Stimulated activated CD8-positive, alpha-beta memory T cell treated with anti-CD3 and anti-CD28 coated beads, Interleukin-12 subunit alpha, Interleukin-12 subunit beta, amount 100 ng/mL, for 1 hour (primary cell): ENCODE measurements around the gene PHKB.

Experiments used
- DNase-seq: peaks from one replicate; pipeline ENCODE4 v3.0.0-alpha.2; 2020; ENCODE audit warnings: low read depth

Gene PHKB

DNA sequence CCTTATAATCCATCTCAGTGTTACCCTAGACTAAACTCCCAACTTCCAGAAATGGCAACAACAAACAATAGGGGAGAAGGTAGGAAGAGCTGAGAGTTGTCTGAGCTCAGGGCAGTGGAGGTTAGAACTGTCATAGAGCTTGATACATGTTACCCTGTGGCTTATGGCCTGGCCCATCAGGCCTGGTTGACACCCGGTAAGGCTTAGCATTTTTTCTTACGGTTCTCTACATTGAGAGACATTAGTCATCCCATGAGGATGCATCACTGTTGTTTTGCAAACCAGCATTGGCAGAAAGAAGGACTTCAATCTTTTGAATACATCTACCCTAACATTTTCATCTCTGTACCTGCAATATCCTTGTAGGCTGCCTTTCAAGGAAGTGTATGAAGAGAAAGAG is 226.6 kb downstream of the PHKB start:
- no peak for DNase-seq

DNA sequence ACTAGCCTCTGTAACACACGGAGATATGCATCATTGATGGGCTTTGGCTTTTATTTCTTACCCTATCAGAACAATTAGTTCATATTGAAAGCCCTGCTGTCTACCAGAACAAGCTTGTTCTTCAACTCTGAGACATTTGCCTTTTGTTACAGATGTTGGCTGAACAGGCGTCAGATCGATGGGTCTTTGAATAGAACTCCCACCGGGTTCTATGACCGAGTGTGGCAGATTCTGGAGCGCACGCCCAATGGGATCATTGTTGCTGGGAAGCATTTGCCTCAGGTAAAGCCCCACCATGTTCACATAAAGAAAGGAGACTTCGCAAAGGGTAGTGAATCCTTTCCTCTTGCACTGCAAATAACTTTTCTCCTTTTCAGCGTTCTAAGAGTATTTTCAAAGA is 232.1 kb downstream of the PHKB start:
- DNase-seq, result no peak

DNA sequence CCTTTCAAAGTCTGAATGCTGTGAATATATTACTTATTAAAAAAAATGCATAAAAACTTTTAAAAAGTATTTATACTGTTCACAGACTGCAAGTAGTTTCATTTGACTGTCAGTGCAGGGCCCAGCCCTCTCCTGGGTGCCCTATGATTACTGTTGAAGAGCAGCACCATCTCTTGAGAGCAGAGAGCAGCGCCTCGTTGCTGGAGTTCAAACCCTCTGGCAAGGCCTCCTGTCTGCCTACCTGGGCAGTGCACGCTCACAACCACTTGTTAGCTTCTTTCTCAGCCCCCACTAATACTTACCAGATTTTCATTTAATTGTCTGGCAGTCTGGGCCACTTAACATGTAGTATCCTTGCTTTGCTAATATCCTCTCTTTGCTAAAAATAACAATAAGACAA is 233.4 kb downstream of the PHKB start:
- no peak for DNase-seq

DNA sequence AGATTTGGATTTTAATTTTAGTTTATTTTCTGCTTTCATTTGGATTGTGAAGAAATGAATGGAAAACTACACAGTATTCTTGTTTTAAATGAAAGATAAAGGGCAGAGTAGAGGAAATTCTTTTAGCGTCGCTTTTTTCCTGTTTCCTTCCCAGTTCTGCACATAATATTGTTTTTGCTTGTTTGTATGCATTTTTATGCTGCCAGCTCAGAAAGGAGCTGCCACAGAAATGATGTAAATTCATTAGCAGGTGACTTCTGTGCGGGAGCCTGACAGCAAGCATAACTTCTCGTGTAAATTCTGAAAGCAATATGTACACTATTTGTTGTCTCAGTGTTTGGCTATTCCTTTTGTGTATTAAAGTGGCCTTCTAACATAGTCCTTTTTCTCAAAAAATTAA is 234.6 kb downstream of the PHKB start:
- no peak for DNase-seq

DNA sequence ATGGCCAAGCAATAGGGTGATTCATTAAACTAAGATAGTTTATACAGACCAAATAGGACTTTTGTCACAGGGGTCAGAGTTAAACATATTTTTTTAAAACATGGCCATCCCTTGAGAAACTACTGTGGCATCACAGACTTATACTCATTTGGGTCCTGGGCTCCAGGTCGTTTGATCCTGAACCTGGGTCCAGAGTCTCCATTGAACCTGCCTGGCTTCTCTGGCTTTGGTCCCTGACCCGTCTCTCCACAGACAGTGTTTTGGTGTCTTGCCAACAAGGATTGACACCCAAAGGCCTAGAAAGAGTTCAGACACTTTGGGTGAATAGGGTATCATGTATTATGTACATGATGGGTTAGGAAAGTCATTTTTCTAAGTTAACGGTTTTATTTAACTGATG is 236.7 kb downstream of the PHKB start:
- no peak for DNase-seq

DNA sequence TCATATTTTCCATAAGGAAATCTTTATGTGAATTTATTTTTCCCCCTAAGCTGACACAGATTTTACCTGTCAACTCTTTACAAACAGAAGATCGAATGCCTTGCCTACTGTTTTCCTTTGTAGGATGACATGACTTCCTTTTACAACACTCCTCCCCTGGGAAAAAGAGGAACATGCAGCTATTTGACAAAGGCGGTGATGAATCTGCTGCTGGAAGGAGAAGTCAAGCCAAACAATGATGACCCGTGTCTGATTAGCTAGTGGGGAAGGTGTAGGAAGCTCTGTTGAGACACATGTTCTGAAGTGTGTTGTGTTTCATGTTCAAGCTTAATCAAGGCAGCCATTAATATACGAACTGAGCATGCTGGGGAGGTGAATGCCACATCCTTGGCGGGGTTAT is 238.0 kb downstream of the PHKB start:
- no peak for DNase-seq

DNA sequence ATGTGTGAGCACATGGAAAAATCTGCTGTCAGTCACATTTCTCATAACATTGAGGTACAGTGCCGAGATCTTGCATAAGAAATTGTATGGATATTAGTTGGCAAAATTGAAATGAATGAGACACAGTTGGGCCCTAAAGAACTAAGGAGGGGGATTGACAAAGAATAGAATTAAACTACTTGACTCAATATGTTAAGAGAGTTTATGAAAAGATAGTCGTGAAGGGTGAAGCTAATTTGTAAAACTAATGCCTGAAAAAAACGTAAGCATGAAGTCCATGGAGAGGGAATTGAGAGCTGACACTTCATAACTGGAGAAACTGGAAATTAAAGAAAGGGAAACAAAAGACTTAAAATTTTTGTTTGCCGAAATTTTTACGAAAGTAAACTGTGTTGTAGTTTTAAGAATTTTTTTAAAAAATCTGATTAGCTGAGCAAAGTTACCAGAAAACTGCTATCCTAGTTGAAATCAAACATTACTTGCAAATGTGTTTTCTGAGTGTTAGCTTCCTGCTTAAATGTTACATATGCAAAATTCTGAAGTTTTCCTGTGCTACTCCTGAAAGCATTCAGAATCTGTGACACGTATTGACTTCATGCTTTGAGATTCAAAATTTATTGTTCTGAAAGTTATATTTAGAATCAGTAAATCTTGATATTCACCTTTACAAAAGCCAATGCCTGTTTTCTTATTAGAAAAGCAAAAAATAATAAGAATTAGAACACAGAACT is 239.9 kb downstream of the PHKB start:
- DNase-seq, result no peak

DNA sequence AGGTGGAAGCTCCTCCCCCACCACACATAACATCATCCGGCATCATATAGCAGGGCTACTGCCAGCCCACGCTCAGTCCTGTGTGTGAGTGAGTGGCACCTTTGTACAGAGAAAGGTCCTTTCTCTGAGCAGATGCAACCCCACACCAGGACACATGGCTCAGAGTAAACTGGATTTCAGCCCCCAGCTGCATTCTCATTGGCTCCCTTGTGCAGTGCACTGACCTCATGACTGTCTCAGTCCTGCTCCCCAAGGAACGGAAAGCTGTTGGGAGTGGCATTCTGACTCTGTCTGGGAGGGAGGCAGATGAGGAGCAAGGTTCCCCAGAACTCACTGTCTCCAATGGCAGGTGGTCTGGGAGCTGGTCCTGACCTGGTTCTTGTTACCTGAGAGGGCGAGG is 244.1 kb downstream of the PHKB start:
- no peak for DNase-seq

DNA sequence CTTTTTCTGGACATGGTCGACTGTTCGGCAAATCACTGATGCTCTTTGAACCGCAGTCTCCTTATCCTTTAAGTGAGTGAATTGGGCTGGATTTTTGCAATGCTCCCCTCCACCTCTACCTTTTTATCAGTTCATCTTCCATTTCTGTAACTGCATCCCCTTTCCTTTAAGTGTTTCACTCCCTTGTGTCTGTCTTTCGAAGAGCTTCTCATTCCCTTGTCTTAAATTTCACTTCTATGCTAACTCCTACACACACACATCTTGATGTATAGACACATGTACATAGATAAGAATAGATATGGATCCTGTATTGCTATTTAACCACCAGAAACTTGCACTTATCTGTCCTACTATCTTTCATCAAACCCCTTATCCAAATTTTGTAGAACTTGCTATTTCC is 250.7 kb downstream of the PHKB start:
- no peak for DNase-seq

DNA sequence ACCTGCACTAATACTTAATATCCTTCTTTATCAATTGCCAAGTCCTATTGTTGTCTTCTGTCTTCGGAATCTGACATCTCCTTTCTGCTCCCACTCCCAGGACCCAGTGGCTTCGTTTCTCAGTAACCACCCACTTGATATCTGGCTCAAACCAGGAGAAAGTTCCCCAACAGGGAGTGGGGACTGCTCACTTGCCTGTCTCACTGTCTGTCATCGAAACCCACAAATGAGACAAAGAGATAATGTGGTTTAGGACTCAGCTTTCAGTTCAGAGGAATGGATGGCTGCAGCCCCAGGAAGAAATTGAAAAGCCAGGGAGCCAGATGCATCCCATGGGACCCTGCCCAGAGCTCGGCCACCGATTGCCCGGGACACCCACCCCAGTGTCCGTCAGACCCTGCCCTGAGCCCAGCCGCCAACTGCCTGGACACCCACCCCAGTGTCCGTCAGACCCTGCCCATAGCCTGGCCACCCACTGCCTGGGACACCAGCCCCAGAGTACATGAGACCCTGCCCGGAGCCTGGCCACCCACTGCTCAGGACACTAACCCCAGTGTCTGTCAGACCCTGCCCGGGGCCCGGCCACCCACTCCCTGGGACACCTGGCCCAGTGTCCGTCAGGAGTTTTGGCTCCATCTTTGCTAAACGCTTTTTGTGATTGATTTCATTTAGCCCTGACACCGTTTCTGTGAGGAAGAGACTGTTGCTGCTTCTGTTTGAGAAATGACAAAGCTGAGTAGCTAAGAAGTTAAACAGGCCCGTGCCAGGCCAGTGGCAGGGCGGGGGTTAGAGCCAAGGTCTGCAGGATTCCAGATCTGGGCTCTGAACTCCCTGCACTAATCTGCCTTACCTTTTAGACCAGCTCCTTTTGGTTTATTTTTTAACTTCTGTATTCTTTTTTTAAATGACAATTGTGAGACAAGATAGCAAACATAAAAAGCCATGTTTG is 251.4 kb downstream of the PHKB start:
- no peak for DNase-seq

DNA sequence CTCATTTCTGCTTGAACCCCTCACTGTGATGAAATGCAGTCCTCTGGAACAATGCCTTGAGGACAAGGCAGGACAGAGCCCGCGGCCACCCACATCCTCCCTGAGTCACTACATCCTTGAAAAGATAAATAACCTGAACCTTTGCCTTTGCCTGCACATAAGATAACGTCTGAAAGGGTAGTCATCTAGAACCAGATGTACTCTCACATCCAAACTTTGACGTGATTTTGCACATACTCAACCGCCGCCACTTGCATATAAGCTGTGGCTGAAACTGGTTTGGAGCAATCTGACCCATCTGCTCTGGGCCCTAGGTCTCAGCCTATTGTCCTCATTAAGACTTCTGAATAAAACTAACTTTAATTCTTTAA is 252.1 kb downstream of the PHKB start:
- DNase-seq, result no peak

DNA sequence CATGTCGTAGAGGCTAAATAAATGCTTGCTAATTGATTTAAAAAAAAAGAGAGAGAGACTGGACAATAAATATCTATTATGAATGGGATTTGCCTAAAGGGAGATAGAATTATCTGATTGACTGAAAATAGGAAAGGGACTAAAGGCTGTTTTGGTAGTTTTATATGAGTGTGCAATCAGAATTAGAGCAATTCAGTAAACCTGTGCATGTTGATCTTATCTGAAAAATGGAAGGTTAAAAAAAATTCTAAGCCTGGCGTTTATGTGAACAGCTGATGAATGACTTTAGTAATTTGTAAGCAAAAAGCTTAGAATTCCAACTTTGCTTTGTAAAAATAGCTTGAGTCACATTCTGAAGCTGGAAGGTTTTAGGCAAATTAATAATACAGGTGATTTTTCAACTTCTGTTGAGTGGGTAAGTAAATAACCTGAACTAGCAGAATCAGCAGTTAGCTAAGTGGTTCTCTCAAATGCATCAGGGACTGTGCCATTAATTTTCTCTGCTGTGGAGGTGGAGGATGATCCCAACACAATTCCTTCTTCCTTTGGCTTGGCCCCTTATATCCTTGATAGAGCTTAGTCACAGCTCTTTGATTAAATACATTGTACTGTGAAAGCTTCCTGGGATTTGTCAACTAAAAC is 254.4 kb downstream of the PHKB start:
- DNase-seq, result no peak

DNA sequence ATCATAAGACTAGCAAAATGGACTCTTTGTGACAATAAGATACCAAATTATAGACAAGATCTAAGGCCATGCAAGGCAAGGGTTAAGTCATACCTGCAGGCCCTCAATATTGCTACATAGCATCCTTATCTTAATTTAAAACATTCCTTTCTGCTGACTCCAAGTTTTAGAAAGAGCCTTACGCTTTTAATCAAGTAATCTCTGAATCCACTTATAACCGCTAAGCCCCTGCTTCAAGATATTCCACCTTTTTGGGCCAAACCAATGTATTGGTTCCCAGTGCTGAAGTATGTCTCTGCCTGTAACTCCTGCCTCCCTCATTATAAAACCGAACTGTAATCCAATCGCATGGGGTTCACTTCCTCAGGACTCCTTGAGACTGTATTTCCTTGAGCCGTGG is 255.4 kb downstream of the PHKB start:
- DNase-seq, result no peak

DNA sequence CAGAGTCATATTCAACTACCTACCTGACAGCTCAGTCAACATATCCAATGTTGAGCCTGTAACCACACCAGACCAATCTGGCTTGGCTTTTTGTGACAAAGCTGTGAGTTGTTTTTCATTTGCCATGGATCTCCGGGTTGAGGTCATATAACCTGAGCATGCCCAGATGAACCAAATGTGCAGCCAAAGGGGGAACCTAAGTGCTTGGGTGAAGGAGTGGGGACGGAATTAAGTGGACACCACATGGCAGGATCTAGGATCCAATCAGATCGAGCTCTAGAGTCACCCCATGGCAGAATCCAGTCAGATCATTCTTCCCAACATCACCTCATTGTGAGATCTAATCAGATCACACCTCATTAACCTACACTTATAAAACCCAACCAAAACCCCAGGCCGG is 258.6 kb downstream of the PHKB start:
- no peak for DNase-seq

DNA sequence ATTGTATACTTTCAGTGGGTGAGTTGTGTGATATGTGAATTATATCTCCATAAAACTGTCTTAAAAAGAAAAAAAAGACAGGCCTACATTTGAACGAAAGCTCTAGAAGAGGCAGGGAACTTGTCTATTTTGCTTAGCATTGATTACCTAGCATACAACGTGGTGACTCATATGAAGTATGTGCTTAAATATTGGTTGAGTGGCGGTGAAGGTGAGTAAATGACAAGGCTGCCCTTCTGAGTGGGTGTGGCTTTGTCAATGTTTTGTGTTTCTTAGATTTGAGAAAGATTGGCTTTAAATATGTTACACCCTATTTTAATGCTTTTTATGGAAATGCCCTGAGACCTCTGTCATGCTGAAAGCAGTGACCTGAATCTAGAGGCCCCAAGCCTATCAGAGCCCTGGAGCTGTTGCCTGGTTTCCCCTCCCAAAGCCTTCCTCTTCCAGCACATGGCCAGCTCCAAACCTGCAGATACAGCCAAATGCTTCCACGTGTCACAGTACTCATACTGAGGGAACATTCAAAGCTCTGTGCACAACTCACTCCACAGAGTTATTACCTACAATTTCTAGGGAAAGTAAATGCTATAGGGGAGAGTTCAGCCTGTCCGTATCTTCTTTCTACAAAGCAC is 260.0 kb downstream of the PHKB start:
- DNase-seq, result no peak

DNA sequence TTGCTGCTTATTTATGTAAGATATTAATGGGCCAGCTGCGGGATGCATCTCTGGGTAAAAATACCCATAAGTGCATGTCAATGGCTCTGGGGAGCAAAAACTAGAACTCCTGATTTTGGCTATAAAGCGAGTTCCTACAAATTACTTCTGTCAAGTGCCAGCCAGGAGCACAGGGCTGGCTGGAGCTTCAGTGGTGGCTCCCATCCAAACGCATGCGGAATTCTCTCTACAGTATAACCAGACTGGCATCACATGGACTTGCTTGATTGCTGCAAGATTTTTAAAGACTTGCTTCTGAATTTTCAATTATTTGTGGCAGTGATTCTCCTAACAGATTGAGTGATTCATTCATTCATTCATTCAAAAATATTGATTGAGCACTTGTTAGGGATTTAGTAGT is 260.9 kb downstream of the PHKB start:
- DNase-seq, result no peak

DNA sequence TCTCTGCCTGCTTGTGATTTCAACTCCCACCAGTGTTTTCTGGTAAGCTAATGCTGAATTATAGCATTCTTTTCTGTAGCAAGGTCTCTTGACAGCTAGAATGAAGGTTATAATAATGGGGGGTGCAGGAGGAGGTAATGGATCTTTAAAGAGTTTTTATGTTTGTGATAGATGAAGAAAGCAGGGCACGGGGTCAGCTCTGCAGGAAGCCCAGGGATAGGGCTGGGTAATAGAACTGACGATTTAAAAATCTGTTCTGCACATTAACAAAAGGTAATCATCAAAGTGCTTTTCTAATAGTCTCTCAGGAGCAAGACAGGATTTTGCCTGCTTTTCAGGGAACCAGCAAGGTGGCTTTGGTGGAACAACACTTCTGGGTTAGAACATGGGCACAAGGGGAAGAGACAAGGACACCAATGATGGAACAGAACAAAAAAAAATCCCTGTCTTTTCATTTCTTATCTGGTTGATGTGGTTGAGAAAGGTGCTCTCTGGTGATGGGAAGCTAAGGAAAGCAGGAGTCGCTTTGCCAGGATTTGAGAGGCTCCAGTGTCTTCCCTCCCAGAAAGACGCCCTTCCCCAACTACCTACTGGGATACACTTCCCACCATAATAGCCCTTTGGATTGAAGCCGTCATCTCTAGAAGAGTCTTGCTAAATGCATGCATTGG is 263.1 kb downstream of the PHKB start:
- no peak for DNase-seq

DNA sequence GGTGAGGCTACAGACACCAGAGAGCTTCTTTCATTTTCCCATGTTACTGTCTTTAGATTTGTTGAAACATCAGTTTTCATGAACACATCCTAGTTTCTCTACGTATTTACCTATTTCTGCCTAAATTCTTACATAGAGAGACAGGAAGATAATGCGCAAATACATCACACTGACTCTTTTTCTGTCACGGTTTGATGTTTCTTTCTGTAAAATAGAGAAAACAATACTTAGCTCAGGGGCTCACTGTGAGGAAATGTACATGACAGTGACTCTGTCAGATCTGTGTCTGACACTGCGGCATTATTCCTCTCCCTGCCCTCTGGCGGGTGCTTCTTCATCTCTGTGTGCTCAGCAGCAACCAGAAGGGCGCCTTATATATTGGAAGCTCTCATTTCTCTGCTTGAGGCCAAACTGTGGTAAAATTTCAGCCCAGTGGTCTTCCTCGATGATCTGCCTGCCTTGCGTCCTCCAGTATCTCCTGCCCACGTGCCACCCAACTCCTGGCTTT is 264.1 kb downstream of the PHKB start:
- no peak for DNase-seq

DNA sequence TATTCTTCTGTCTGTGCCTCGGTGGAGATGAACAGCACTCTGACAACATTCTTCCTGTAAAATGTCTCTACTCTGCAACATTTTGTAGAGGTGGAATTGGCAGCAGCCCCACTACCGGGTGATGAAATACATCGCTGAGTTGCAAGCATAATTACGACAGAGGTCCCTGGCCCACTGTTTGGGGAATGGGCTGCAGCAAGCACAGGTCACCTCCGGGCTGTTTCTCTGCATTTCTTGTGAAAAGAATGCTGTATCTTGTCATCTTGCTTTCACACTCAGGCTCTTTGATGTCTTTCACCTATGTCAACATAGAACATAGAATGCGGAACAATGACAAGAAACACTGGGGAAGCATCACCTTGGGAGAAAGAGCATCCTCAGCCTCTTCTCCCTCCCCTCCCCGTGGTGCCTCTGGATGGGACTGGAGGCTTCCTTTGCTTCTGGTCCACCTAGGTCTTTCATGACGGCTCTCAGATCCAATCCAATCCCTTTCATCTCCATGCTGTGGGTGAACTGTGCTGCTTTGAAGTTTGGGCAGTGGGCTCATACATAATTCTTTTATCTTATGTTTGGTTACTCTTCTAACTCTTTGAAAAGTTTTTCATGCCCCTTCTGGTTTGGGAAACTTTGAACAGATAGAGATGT is 265.0 kb downstream of the PHKB start:
- no peak for DNase-seq

DNA sequence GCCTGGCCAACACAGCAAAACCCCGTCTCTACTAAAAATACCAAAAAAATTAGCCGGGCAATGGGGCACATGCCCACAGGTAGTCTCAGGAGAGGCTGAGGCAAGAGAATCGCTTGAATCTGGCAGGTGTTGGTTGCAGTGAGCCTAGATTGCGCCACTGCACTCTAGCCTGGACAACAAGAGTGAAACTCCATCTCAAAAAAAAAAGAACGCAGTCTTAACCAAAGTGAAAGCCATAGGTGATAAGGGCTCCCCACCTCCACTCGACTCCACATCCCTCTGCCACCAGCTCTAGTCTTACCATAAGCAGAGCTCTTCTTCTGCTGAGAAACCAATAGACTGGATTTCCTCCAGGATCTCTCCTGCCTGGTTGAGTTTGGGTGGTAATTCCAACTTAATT is 266.0 kb downstream of the PHKB start:
- DNase-seq, result no peak

DNA sequence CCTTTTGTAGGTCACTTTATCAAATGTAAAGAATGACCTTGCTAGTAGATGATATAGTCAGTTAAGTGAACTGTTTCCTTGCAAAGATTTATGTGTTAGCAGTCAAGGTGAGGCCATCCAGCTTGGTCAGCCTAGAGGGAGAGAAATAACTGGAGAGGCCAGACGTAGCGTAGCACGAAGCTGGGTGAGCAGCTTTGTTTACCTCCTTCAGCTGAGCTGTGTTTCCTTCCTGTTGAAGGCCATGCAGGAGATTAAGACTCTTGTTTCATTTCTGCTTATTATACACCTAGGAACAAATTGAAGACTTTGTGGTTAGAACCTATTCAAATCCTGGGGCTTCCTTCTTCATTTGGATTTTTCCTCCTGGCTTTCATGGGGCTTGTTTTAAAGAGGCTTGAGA is 267.1 kb downstream of the PHKB start:
- DNase-seq, result no peak
